Osteocyte (in vitro differentiated cells): ENCODE results near the gene XRN1. TPM values are rescaled to one million over a fixed set of nuclear protein-coding genes. Genes with fewer than 3 reads are reported as not detected.
"Not testable (repeated sequence)": the region's sequence is repeated elsewhere in the genome, so short reads cannot be mapped to it uniquely, and the experiment has no call there.

Experiments used
- DNase-seq: peaks from one replicate; pipeline ENCODE4 v3.0.0; 2021; ENCODE audit warnings: mixed read lengths; ENCODE audit not compliant: unreplicated experiment; ENCODE audit errors: extremely low spot score
- H3K27ac Mint-ChIP-seq: one replicate; pipeline ENCODE4 v1.8.0; 2021; ENCODE audit warnings: mild to moderate bottlenecking, mixed read lengths; ENCODE audit not compliant: unreplicated experiment
- H3K27me3 Mint-ChIP-seq: one replicate; pipeline ENCODE4 v1.8.0; 2021; ENCODE audit warnings: mixed read lengths; ENCODE audit not compliant: unreplicated experiment
- H3K36me3 Mint-ChIP-seq: one replicate; pipeline ENCODE4 v1.8.0; 2021; ENCODE audit warnings: mixed read lengths; ENCODE audit not compliant: unreplicated experiment
- H3K4me1 Mint-ChIP-seq: one replicate; pipeline ENCODE4 v1.8.0; 2021; ENCODE audit warnings: mixed read lengths; ENCODE audit not compliant: unreplicated experiment
- H3K4me3 Mint-ChIP-seq: one replicate; pipeline ENCODE4 v1.8.0; 2021; ENCODE audit warnings: mild to moderate bottlenecking, moderate library complexity, mixed read lengths; ENCODE audit not compliant: unreplicated experiment
- H3K9me3 Mint-ChIP-seq: one replicate; pipeline ENCODE4 v1.8.0; 2021; ENCODE audit warnings: mixed read lengths; ENCODE audit not compliant: unreplicated experiment
- CTCF ChIP-seq: fragments of 200-600 bp; sonication (generic); IDR thresholded peaks from 2 replicates; pipeline ENCODE4 v1.5.0; 2021; ENCODE audit warnings: antibody characterized with exemption, mild to moderate bottlenecking, moderate library complexity
- total RNA-seq: library from RNA; stranded (reverse); gene quantifications from 2 replicates; pipeline ENCODE4 v1.2.1, GENCODE V29; 2021

The XRN1 gene
- total RNA-seq, 1 donor from 2014 or later: 47.3 TPM

GRCh38 chr3:142450189-142450588 is 2.4 kb upstream of the XRN1 start:
- Mint-ChIP-seq H3K4me3 (no peak overlapping the region), H3K27me3 (no peaks in the 10 kb centered on the region), H3K36me3 (peaks cover 10% of the 10 kb centered on the region), H3K9me3 (no peaks in the 10 kb centered on the region), H3K4me1 (peaks cover 28% of the 10 kb centered on the region), H3K27ac (no peak overlapping the region)
- no peak for TF ChIP-seq CTCF
- no peak for DNase-seq

DNA sequence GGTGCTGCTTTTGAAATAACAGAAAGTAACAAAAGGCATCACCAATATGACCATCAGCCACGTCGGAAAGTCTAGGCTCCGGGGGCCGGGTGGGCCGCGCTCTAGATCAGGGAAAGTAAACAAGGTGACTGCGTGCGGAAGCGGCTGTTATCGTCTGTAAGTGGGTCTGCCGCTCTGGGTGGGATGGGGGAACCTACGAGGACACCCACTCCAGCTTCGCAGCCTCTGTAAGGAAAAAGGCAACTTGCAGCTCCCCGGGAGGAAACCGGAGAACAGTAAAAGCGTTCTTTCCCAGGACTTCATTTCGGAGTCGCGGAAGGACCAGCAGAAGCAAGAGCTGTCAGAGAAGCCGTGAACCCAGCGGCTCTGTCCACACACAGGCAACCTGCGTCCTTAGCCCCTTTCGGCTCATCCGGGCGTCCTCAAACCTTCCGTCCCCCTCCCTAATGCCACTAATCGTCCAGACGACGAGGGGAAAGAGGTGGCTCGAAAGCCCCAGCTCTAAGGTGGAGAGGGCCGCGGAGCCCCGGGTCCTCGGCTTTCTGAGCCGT is 461 bp downstream of the XRN1 start:
- Mint-ChIP-seq H3K36me3 (peaks cover 8% of the 10 kb centered on the region), H3K9me3 (no peaks in the 10 kb centered on the region), H3K27ac (peak overlapping the region; percentile 99), H3K4me1 (peaks cover 41% of the 10 kb centered on the region), H3K4me3 (peak overlapping the region; percentile 99), H3K27me3 (no peaks in the 10 kb centered on the region)
- no peak for DNase-seq
- no peak for TF ChIP-seq CTCF

- H3K27me3 Mint-ChIP-seq: no peaks in the 10 kb centered on the region
- peak overlapping the region; percentile 99 for H3K4me3 Mint-ChIP-seq
- H3K9me3 Mint-ChIP-seq: no peaks in the 10 kb centered on the region
- H3K36me3 Mint-ChIP-seq: peaks cover 3% of the 10 kb centered on the region
- no peak for DNase-seq
- H3K27ac Mint-ChIP-seq: peak overlapping the region; percentile 99
- H3K4me1 Mint-ChIP-seq: peaks cover 41% of the 10 kb centered on the region
- no peak for TF ChIP-seq CTCF
Observed at GRCh38 chr3:142445816-142446254, 2.0 kb downstream of the XRN1 start.

- no peak for TF ChIP-seq CTCF
- Mint-ChIP-seq H3K4me3 (no peak overlapping the region), H3K9me3 (no peaks in the 10 kb centered on the region), H3K36me3 (peaks cover 3% of the 10 kb centered on the region), H3K27me3 (no peaks in the 10 kb centered on the region), H3K27ac (no peak overlapping the region), H3K4me1 (peaks cover 41% of the 10 kb centered on the region)
- no peak for DNase-seq
Observed at GRCh38 chr3:142444343-142444742, 3.5 kb downstream of the XRN1 start.

- not testable (repeated sequence) for DNase-seq, H3K27me3 Mint-ChIP-seq
- peaks cover 33% of the 10 kb centered on the region for H3K4me1 Mint-ChIP-seq
Observed at GRCh38 chr3:142443060-142443459, 4.8 kb downstream of the XRN1 start.

DNA sequence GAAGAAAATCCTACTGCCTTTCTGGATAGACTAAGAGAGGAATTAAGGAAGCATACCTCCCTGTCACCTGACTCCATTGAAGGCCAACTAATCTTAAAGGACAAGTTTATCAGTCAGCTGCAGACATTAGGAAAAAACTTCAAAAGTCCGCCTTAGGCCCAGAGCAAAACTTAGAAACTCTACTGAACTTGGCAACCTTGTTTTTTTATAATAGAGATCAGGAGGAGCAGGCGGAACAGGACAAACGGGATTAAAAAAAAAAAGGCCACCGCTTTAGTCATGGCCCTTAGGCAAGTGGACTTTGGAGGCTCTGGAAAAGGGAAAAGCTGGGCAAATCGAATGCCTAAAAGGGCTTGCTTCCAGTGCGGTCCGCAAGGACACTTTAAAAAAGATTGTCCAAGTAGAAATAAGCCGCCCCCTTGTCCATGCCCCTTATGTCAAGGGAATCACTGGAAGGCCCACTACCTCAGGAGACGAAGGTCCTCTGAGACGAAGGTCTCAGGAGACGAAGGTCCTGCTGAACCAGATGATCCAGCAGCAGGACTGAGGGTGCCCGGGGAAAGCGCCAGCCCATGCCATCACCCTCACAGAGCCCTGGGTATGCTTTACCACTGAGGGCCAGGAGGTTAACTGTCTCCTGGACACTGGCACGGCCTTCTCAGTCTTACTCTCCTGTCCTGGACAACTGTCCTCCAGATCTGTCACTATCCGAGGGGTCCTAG is 8.2 kb downstream of the XRN1 start:
- DNase-seq, H3K36me3 Mint-ChIP-seq, H3K9me3 Mint-ChIP-seq, H3K27me3 Mint-ChIP-seq, H3K27ac Mint-ChIP-seq, H3K4me3 Mint-ChIP-seq: not testable (repeated sequence)
- H3K4me1 Mint-ChIP-seq: peaks cover 13% of the 10 kb centered on the region

More at GRCh38 chr3:142443060-142443459, 4.8 kb downstream of the XRN1 start:
- not testable (repeated sequence) for H3K36me3 Mint-ChIP-seq, H3K27ac Mint-ChIP-seq, H3K9me3 Mint-ChIP-seq, H3K4me3 Mint-ChIP-seq

GRCh38 chr3:142438096-142438495 is 9.7 kb downstream of the XRN1 start:
- H3K27me3 Mint-ChIP-seq, H3K4me1 Mint-ChIP-seq, H3K4me3 Mint-ChIP-seq, H3K9me3 Mint-ChIP-seq, H3K27ac Mint-ChIP-seq, DNase-seq: not testable (repeated sequence)
- H3K36me3 Mint-ChIP-seq: peaks cover 10% of the 10 kb centered on the region
